Endothelial cell of umbilical vein (primary cell): ENCODE data around the gene TESPA1.

Experiments used
- CTCF ChIP-seq, 2 donors: IDR thresholded peaks; 1 replicate in 1 of 2; 2 replicates in 1 of 2; pipeline ENCODE4 v1.5.1; 2011; ENCODE audit warnings: low read length in 2 of 2, mild to moderate bottlenecking in 2 of 2, moderate library complexity in 2 of 2, control low read depth in 1 of 2, inconsistent platforms in 1 of 2, low read depth in 1 of 2; ENCODE audit not compliant: insufficient read depth in 1 of 2; ENCODE audit errors: extremely low read depth in 1 of 2
- EZH2 ChIP-seq: IDR thresholded peaks from 2 replicates; pipeline ENCODE4 v1.6.1; 2012; ENCODE audit warnings: borderline replicate concordance, low read depth, mild to moderate bottlenecking, moderate library complexity, low read length, inconsistent platforms; ENCODE audit not compliant: severe bottlenecking
- FOS ChIP-seq: IDR thresholded peaks from 2 replicates; pipeline ENCODE4 v1.6.1; 2011; ENCODE audit warnings: mild to moderate bottlenecking, low read length, moderate library complexity, borderline replicate concordance; ENCODE audit not compliant: insufficient read depth
- JUN ChIP-seq: IDR thresholded peaks from 2 replicates; pipeline ENCODE4 v1.6.1; 2011; ENCODE audit warnings: borderline replicate concordance, low read depth; ENCODE audit not compliant: insufficient read length, insufficient read depth
- MAX ChIP-seq: IDR thresholded peaks from 2 replicates; pipeline ENCODE4 v1.6.1; 2011; ENCODE audit not compliant: insufficient read depth, insufficient read length
- MYC ChIP-seq: IDR thresholded peaks from one replicate; pipeline ENCODE4 v1.6.1; 2011; ENCODE audit warnings: mild to moderate bottlenecking, low read depth, low read length
- POLR2A ChIP-seq: IDR thresholded peaks from 2 replicates; pipeline ENCODE4 v1.6.1; 2012; ENCODE audit warnings: low read depth, mild to moderate bottlenecking, control low read depth, low read length
- POLR2AphosphoS5 ChIP-seq: IDR thresholded peaks from 2 replicates; pipeline ENCODE4 v1.6.1; 2012; ENCODE audit warnings: low read depth, mild to moderate bottlenecking, control low read depth, low read length, moderate library complexity; ENCODE audit not compliant: insufficient read depth

- TF ChIP-seq JUN (no peak), CTCF (IDR thresholded peaks at IDR 0.05; ENCODE audit: extremely low read depth in 1 of 2, insufficient read depth in 1 of 2, low read depth in 1 of 2, low read length in 2 of 2) (no peak), POLR2AphosphoS5 (no peak), POLR2A (no peak), EZH2 (no peak), MAX (no peak), FOS (no peak), MYC (no peak)
These were observed 11.0 kb downstream of the TESPA1 start for GRCh38 chr12:54973556-54973955.
